Kidney epithelial cell (primary cell): ENCODE results near the gene M6PR. TPM values are rescaled to one million over a fixed set of nuclear protein-coding genes. Genes with fewer than 3 reads are reported as not detected.
"Not testable (repeated sequence)": the region's sequence is repeated elsewhere in the genome, so short reads cannot be mapped to it uniquely, and the experiment has no call there.

ENCODE experiments used
- DNase-seq: peaks from one replicate; pipeline ENCODE4 v3.0.0-alpha.2; 2010; ENCODE audit warnings: low read depth
- H3K27me3 ChIP-seq: 2 replicates; pipeline ENCODE4 v1.6.0; 2011; ENCODE audit warnings: low read length; ENCODE audit not compliant: control insufficient read depth, insufficient read depth
- H3K36me3 ChIP-seq: 2 replicates; pipeline ENCODE4 v1.5.1; 2011; ENCODE audit warnings: low read length; ENCODE audit not compliant: control insufficient read depth, insufficient read depth
- H3K4me3 ChIP-seq: 2 replicates; pipeline ENCODE4 v1.5.1; 2011; ENCODE audit warnings: low read depth, mild to moderate bottlenecking, control low read depth, low read length
- total RNA-seq: library from RNA; depleted of rRNA; stranded (reverse); fragments of >200 nt; gene quantifications from 2 replicates; pipeline ENCODE4 v1.2.3, GENCODE V29; 2015
- TF ChIP-seq, protein P1 (sequence below): IDR thresholded peaks from 2 replicates; pipeline ENCODE4 v1.5.1; 2011; ENCODE audit warnings: mild to moderate bottlenecking, moderate library complexity, low read length, control low read depth, inconsistent platforms; ENCODE audit not compliant: insufficient read depth, poor library complexity, severe bottlenecking

Gene M6PR
- total RNA-seq, 1 donor from 2014 or later = 256 TPM

DNA sequence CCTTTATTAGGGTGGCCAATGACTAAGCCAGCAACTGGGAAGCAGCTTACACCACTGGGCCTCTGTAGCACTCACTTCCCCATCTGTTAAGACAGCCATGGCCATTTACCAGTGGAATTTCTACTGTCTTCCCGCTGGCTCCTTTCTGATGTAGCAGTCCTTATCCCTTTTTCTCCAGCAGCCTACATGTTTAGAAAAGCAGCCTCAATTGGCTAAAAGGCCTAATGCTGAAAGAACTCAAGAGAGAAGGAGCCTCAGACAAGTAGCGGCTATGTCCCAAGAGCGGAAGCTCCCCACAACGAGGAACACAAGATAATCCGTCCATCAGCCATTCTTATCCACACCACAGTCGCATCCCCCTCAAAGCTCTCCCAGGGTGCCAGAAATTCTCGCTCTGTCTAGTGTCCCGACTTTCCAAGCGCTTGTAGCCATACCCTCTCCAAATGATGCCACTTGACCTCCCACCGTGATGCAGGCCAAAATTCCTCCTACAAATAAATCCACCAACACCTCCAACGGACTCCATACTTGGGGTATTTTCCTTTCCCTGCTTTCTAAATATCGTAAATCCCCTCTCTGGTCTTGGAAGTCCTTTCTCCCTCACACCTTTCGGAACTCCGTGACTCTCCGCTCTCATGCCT, 624 bp downstream of the M6PR start:
- H3K4me3 ChIP-seq = peak overlapping the region; percentile 85
- DNase-seq = no peak
- TF ChIP-seq, protein P1, sequence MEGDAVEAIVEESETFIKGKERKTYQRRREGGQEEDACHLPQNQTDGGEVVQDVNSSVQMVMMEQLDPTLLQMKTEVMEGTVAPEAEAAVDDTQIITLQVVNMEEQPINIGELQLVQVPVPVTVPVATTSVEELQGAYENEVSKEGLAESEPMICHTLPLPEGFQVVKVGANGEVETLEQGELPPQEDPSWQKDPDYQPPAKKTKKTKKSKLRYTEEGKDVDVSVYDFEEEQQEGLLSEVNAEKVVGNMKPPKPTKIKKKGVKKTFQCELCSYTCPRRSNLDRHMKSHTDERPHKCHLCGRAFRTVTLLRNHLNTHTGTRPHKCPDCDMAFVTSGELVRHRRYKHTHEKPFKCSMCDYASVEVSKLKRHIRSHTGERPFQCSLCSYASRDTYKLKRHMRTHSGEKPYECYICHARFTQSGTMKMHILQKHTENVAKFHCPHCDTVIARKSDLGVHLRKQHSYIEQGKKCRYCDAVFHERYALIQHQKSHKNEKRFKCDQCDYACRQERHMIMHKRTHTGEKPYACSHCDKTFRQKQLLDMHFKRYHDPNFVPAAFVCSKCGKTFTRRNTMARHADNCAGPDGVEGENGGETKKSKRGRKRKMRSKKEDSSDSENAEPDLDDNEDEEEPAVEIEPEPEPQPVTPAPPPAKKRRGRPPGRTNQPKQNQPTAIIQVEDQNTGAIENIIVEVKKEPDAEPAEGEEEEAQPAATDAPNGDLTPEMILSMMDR = no peak
- H3K27me3 ChIP-seq = no peaks in the 10 kb centered on the region
- no peaks in the 10 kb centered on the region for H3K36me3 ChIP-seq

DNA sequence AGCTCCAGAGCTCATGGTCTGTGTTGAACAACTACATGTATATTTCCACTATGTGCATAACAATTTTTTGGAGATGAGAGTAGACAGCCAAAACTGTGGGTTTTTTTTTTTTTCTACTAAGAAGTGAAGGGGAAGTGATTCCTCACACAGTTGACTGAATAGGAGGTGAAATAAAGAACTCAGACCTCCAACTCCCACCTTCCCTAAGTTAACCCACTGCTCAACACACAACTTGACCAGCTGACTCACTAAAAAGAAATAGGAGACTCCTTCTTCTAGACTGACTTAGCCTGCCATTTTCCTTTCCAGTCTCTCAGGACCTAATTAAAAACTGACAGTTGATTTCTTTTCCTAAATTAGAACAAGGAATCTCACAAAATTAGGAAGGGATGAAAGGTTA, 1.7 kb downstream of the M6PR start:
- no peak for DNase-seq
- Histone ChIP-seq H3K4me3 (no peak overlapping the region), H3K36me3 (peaks cover 4% of the 10 kb centered on the region), H3K27me3 (no peaks in the 10 kb centered on the region)
- TF ChIP-seq, protein P1 = no peak

DNA sequence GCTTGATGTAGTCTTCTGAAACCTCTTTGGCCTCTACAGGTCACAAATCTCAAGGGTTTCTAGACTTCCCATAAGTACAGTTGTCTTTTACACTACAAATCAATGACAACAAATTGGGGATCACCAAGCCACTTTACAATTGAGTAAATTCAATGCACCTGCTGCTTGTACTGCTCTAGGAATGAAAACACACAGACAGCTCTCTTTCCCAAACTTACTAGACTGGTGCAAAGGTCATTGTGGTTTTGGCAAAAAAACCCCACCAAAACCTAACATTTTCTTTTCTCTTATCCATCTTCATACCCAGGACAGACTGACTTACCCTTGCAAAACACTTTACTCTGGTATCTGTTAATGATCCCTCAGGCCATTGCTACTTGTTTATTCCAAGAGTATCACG, 2.7 kb downstream of the M6PR start:
- H3K36me3 ChIP-seq = peaks cover 4% of the 10 kb centered on the region
- H3K27me3 ChIP-seq = no peaks in the 10 kb centered on the region
- no peak overlapping the region for H3K4me3 ChIP-seq
- DNase-seq = no peak
- TF ChIP-seq, protein P1 = no peak

DNA sequence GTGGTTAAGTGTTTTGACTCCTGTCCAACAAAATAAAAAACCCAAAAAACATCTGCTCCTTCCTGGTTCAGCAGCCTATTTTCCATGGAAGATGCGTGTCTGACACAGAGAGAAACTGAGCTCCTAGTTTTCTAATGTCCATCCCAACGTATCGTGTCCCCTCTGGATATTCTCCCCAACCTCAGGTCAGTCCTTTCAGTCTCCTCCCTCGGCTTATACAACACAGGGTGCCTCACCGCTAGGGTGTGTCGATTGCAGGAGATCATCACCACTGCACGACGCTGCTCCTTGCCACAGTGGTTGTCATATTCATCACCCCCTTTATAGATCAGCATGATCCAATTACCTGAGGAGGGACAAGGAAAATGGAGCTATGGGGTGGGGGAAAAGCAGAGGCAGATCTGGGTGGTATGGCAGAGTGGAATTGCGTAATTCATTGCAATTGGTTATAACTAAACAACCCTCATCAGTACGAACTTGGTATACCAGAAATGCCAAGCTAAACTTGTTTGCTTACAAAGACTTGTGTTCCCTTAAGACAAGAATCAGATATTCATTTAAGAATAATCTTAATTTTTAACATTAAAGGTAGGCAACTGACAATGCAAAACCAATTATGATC, 5.8 kb downstream of the M6PR start:
- DNase-seq = no peak
- TF ChIP-seq, protein P1 = no peak
- Histone ChIP-seq H3K36me3 (peaks cover 4% of the 10 kb centered on the region), H3K27me3 (no peaks in the 10 kb centered on the region), H3K4me3 (no peak overlapping the region)

DNA sequence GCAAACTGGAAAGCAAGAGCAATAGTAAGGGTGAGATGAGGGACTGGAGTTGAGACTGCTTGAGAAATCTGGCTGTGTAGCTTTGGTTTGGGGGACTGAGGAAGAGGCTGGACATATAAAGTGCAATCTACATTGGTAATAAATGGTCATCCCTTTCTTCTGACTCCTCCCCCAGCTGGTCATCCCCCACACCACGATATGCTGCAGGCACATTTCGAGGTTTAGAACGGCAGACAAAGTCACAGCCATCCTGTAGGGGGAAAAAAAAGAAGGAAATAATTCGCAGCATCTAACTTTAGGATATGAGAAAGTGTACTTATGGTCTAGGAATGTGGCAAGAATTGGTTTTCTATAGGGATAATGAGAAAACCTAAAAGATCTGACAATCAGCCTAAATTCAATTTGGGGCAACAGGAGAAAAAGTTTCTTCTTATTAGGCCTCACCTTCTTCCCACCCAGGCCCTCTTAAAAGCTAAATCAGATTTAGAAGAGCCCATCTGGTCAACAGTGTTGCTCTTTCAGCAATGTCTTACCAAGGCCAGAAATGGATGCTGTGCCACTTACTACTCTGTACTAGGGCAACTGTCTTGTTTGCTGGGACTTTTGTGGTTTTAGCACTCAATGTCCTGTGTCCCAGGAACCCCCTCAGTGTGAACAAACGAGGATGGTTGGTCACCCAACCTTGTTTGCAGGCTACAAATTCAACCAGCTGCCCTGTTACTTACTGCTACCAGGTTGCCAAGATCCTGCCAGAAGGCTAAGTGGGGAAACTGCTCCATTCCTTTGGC, 7.6 kb downstream of the M6PR start:
- Histone ChIP-seq H3K36me3 (peaks cover 4% of the 10 kb centered on the region), H3K27me3 (no peaks in the 10 kb centered on the region), H3K4me3 (no peak overlapping the region)
- no peak for DNase-seq
- TF ChIP-seq, protein P1 = no peak

DNA sequence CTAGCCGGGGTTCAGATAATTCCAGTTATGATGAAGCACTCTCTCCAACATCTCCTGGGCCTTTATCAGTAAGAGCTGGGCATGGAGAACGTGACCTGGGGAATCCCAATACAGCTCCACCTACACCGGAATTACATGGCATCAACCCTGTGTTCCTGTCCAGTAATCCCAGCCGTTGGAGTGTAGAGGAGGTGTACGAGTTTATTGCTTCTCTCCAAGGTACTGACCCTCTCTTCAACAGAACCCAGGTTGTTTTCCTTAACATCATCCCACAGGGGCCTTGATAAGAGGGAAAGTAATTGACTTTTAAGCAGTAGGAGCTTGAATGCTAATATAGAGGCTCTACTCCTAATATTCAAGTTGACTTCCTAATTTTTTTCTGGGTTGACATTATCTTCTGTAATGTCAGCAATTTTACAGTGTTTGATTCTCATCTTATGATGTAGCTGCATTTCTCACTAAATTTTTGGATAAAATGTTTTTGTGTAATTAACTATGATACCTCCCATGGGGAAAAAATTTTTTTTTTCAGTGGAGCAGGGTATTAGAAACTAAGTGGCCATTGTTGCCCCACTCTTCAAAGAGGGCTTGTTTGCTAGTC, 11.5 kb downstream of the M6PR start:
- not testable (repeated sequence) for H3K36me3 ChIP-seq, H3K4me3 ChIP-seq, DNase-seq, H3K27me3 ChIP-seq
